Neural crest cell (in vitro differentiated cells): ENCODE measurements around the gene TPRN. TPM values are rescaled to one million over a fixed set of nuclear protein-coding genes. Genes with fewer than 3 reads are reported as not detected.

Experiments
- DNase-seq: peaks from one replicate; pipeline ENCODE4 v3.0.0; 2021; ENCODE audit warnings: low read depth, mixed read lengths, low spot score
- H3K27ac Mint-ChIP-seq: one replicate; pipeline ENCODE4 v1.8.0; 2021; ENCODE audit warnings: mild to moderate bottlenecking, mixed read lengths; ENCODE audit not compliant: unreplicated experiment
- H3K27me3 Mint-ChIP-seq: 2 replicates; pipeline ENCODE4 v1.8.0; 2021; ENCODE audit warnings: low read depth, mild to moderate bottlenecking, mixed read lengths
- H3K36me3 Mint-ChIP-seq: 2 replicates; pipeline ENCODE4 v1.8.0; 2021; ENCODE audit warnings: low read depth, mild to moderate bottlenecking, mixed read lengths
- H3K4me1 Mint-ChIP-seq: 2 replicates; pipeline ENCODE4 v1.8.0; 2021; ENCODE audit warnings: mixed read lengths
- H3K4me3 Mint-ChIP-seq: one replicate; pipeline ENCODE4 v1.8.0; 2021; ENCODE audit warnings: mild to moderate bottlenecking, mixed read lengths
- H3K9me3 Mint-ChIP-seq: 2 replicates; pipeline ENCODE4 v1.8.0; 2021; ENCODE audit warnings: mixed read lengths
- total RNA-seq: library from RNA; stranded (reverse); gene quantifications from 2 replicates; pipeline ENCODE4 v1.2.1, GENCODE V29; 2021
- TF ChIP-seq, protein P1 (sequence below): fragments of 200-600 bp; sonication (generic); conservative IDR thresholded peaks from 2 replicates; pipeline ENCODE4 v1.5.0; 2021; ENCODE audit warnings: antibody characterized with exemption, mild to moderate bottlenecking

Gene TPRN
- total RNA-seq, 1 donor from 2014 or later: 25.1 TPM

DNA sequence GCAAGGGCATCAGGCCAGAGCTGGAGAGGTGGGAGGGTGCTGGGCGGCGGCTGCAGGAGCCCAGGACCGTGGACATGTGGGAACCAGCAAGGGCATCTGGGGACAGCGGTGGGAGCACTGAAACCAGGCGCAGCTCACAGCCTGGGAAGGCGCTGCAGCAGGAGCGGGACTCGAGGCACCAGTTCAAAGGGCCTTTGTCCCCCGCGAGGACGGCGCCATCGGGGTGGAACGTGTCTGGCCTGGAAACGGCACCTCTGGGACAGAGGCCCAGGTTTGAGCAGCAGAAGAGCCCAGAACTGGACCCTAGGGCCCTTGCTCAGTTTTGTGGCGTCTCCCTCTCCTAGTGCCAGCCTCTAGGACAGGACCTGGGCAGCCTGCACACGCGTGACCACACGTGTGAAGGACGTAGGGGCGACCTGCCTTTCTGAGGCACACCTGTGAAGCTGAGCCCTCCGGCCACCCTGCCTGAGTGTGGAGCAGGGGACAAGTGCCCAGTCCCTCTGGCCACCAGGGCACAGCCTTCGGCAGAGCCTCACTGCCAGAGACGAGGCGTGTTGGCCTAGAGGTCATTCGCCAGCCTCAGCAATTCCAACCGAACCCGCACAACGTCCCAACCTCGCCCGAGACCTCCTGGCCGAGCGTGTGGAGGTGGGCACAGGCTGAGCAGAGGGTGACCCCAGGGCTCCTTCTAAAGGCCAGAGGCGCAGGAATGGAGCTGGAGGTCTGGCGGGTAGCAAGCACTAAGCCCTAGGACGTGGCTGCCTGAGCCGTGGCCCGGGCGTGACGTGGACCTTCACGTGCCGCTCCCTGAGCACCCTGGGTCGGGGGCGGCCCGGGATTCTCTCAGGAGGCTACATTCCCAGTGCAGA, 26.5 kb downstream of the TPRN start:
- no peaks in the 10 kb centered on the region for H3K4me1 Mint-ChIP-seq
- H3K36me3 Mint-ChIP-seq: peaks cover 2% of the 10 kb centered on the region
- DNase-seq: no peak
- H3K4me3 Mint-ChIP-seq: no peak overlapping the region
- peaks cover 66% of the 10 kb centered on the region for H3K27me3 Mint-ChIP-seq
- no peaks in the 10 kb centered on the region for H3K9me3 Mint-ChIP-seq
- TF ChIP-seq, protein P1, sequence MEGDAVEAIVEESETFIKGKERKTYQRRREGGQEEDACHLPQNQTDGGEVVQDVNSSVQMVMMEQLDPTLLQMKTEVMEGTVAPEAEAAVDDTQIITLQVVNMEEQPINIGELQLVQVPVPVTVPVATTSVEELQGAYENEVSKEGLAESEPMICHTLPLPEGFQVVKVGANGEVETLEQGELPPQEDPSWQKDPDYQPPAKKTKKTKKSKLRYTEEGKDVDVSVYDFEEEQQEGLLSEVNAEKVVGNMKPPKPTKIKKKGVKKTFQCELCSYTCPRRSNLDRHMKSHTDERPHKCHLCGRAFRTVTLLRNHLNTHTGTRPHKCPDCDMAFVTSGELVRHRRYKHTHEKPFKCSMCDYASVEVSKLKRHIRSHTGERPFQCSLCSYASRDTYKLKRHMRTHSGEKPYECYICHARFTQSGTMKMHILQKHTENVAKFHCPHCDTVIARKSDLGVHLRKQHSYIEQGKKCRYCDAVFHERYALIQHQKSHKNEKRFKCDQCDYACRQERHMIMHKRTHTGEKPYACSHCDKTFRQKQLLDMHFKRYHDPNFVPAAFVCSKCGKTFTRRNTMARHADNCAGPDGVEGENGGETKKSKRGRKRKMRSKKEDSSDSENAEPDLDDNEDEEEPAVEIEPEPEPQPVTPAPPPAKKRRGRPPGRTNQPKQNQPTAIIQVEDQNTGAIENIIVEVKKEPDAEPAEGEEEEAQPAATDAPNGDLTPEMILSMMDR: no peak
- H3K27ac Mint-ChIP-seq: no peak overlapping the region

DNA sequence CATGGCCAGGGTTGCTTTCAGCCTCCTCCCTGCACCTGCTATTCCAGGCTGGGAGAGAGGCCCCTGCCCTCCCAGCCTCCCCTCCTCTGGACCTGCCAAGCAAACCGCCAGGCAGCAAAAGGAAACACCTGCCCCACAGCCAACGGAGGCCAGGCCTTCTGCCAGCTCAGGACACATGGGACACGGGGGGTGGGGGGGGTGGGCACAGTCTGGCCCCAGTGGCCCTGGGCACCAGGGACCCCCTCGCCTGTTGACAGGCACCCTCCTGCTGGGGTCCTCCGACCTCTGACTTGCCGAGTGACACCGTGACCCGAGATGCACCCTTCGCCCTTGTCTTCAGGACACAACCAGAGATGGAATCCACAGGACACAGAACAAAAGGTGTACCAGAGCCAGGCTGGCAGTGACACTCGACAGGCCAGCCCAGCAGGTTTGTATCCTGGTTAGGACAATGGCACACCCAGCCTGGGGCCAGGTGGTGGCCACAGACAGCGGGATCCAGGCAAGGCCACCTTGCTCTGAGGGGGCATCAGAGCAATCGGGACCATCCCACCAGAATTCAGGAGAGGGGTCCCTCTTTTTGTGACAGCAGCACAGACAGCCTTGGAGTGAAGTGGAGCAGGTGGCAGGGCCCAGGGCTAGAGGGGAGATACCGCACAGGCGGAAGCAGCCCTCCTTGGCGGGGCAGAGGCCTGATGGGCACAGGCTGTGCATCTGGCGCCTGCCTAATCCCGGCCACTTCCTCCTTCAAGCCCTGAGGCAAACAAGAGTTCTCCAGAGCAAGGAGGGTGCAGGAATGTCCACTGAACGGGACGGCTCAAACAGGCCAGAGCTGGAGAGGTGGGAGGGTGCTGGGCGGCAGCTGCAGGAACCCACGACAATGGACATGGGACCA, 27.4 kb downstream of the TPRN start:
- peaks cover 74% of the 10 kb centered on the region for H3K27me3 Mint-ChIP-seq
- H3K27ac Mint-ChIP-seq: no peak overlapping the region
- no peak overlapping the region for H3K4me3 Mint-ChIP-seq
- H3K4me1 Mint-ChIP-seq: no peaks in the 10 kb centered on the region
- H3K36me3 Mint-ChIP-seq: peaks cover 2% of the 10 kb centered on the region
- TF ChIP-seq, protein P1: no peak
- H3K9me3 Mint-ChIP-seq: no peaks in the 10 kb centered on the region
- DNase-seq: no peak

DNA sequence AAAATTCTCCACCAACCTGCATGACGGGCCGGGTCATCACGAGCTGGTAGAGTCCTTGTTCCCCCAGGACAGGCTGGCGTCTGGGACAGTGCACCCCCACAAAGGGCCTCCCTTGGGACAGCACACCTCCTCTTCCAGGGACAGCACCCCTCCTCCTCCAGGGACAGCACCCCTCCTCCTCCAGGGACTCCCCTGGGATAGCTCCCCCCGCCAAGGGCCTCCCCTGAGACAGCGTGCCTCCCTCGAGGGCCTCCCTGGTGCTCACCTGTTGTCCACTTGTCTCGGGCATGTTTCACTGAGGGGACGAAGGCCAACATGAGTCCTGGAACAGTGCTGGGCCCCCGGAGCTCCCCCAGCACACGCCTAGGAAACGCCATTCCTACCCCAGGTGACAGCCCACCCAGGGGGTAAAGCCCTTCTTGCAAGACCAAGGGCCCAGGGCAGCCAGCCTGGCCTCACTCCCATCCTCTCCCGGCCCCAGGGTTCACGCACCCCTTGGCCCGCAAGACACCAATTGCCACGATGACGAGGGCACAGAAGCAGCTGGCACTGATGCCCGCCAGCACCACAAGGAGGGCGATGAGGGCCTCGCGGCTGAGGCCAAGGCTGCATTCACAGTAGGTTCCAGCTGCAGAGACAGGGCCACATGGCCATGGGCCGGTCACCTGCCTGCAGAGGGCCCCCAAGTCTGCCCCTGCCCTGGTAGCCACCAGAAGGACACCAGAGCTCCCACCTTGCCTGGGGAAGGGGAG, 29.2 kb downstream of the TPRN start:
- Mint-ChIP-seq H3K4me3 (no peak overlapping the region), H3K9me3 (no peaks in the 10 kb centered on the region), H3K36me3 (no peaks in the 10 kb centered on the region), H3K4me1 (no peaks in the 10 kb centered on the region), H3K27ac (no peak overlapping the region), H3K27me3 (peaks cover 81% of the 10 kb centered on the region)
- TF ChIP-seq, protein P1: no peak
- DNase-seq: no peak

DNA sequence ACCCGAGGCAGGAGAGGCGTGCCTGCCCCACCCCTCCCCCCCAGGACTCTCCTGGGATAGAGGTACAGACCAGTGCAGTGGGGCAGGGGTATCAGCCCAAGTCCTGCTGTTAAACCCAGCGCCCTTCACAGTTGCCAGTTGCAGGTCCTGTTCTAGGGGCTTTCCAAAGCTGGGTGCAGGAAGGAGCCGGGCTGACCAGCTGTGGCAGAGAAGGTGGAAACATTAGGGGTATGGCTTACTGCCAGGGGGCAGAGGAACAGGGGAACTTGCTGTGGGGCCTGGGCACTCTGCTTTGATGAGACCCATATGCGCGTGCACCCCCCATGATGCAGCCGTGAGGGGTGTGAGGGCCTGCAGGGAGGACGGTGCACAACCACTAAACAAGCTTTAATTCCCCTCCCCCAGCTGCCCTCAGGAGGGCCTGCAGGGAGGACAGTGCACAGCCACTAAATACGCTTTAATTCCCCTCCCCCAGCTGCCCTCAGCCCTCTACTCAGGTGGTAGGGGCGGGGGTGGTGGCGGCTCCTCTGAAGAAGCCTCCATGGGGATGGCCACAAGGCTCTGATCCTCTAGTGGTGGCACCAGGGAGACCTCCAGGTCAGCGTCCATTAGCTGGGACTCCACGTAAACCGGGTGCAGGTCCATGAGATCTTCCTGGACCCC, 29.9 kb downstream of the TPRN start:
- Mint-ChIP-seq H3K9me3 (no peaks in the 10 kb centered on the region), H3K4me1 (no peaks in the 10 kb centered on the region), H3K36me3 (no peaks in the 10 kb centered on the region), H3K27ac (no peak overlapping the region), H3K27me3 (peaks cover 83% of the 10 kb centered on the region), H3K4me3 (no peak overlapping the region)
- TF ChIP-seq, protein P1: no peak
- no peak for DNase-seq
